PC-3 (cell line): ENCODE data around the gene YJEFN3. TPM values are rescaled to one million over a fixed set of nuclear protein-coding genes. Genes with fewer than 3 reads are reported as not detected.

Source experiments
- ATAC-seq: fragments of 200-7000 bp; cut with Tn5 transposase; 2 replicates; pipeline ENCODE4 v1.9.1; 2020; ENCODE audit warnings: mild to moderate bottlenecking, moderate library complexity
- BruUV-seq: library from RNA; stranded (reverse); fragments of 400-500 nt; replicated peaks from 2 replicates; lab custom pipeline; 2021; lab: Mats Ljungman, UMichigan
- CTCF ChIA-PET: fragments of 300-600 bp; sonication (Branson Sonifier 250); formaldehyde crosslinking; loops from one replicate; lab custom pipeline; 2022; ENCODE audit warnings: antibody characterized with exemption; lab: Charles Lee
- POLR2A ChIA-PET: fragments of 300-600 bp; sonication (Branson Sonifier 250); formaldehyde crosslinking; loops from one replicate; lab custom pipeline; 2022; ENCODE audit warnings: antibody characterized with exemption; ENCODE audit not compliant: unreplicated experiment; lab: Charles Lee
- DNase-seq: peaks from one replicate; pipeline ENCODE4 v3.0.0-alpha.2; 2015
- H2AFZ ChIP-seq: fragments of 300-600 bp; sonication (generic); 2 replicates; pipeline ENCODE4 v1.6.0; 2016; ENCODE audit warnings: antibody characterized with exemption, low read length
- H3F3A ChIP-seq: fragments of 300-600 bp; sonication (generic); one replicate; pipeline ENCODE4 v1.6.0; 2017; ENCODE audit warnings: antibody characterized with exemption, low read length, control low read depth, mild to moderate bottlenecking; ENCODE audit not compliant: unreplicated experiment
- H3K27ac ChIP-seq: fragments of 300-600 bp; sonication (generic); 2 replicates; pipeline ENCODE4 v1.5.1; 2016; ENCODE audit warnings: mild to moderate bottlenecking, low read length
- H3K27me3 ChIP-seq: fragments of 300-600 bp; sonication (generic); 2 replicates; pipeline ENCODE4 v1.6.1; 2016; ENCODE audit warnings: low read length, mixed read lengths
- H3K36me3 ChIP-seq: fragments of 300-600 bp; sonication (generic); 2 replicates; pipeline ENCODE4 v1.6.1; 2016; ENCODE audit warnings: low read depth, mixed run types, low read length, mixed read lengths
- H3K4me1 ChIP-seq: fragments of 300-600 bp; sonication (generic); 2 replicates; pipeline ENCODE4 v1.5.1; 2016; ENCODE audit warnings: low read length; ENCODE audit not compliant: insufficient read depth
- H3K4me2 ChIP-seq: fragments of 300-600 bp; sonication (generic); 2 replicates; pipeline ENCODE4 v1.6.0; 2016; ENCODE audit warnings: low read length
- H3K4me3 ChIP-seq: fragments of 300-600 bp; sonication (generic); 2 replicates; pipeline ENCODE4 v1.5.1; 2016; ENCODE audit warnings: mild to moderate bottlenecking, low read length, mixed read lengths
- H3K79me2 ChIP-seq: fragments of 300-600 bp; sonication (generic); 2 replicates; pipeline ENCODE4 v1.6.1; 2017; ENCODE audit warnings: low read length, mixed read lengths
- H3K9ac ChIP-seq: fragments of 300-600 bp; sonication (generic); 2 replicates; pipeline ENCODE4 v1.6.0; 2016; ENCODE audit warnings: mild to moderate bottlenecking, low read length
- H3K9me2 ChIP-seq: fragments of 300-600 bp; sonication (generic); replicated peaks from 2 replicates; pipeline ENCODE4 v1.6.1; 2016; ENCODE audit warnings: mixed run types, low read length, mixed read lengths
- H3K9me3 ChIP-seq: fragments of 300-600 bp; sonication (generic); 2 replicates; pipeline ENCODE4 v1.6.1; 2016; ENCODE audit warnings: low read length, mixed read lengths
- H4K20me1 ChIP-seq: fragments of 300-600 bp; sonication (generic); 2 replicates; pipeline ENCODE4 v1.6.1; 2016; ENCODE audit warnings: low read length, mixed read lengths
- EZH2 ChIP-seq: fragments of 300-600 bp; sonication (generic); IDR thresholded peaks from one replicate; pipeline ENCODE4 v1.6.1; 2017; ENCODE audit warnings: antibody characterized with exemption, mild to moderate bottlenecking, low read length; ENCODE audit not compliant: unreplicated experiment
- EZH2phosphoT487 ChIP-seq: fragments of 300-600 bp; sonication (generic); IDR thresholded peaks from 2 replicates; pipeline ENCODE4 v1.6.1; 2018; ENCODE audit warnings: mild to moderate bottlenecking, antibody characterized with exemption, low read length, borderline replicate concordance
- intact Hi-C: fragments of 100-400 bp; cut with micrococcal nuclease; formaldehyde crosslinking; loops from 2 replicates; pipeline ENCODE4 v1.9.0; 2023
- total RNA-seq: library from RNA; depleted of rRNA; stranded (reverse); fragments of >200 nt; gene quantifications from 2 replicates; pipeline ENCODE4 v1.2.3, GENCODE V29; 2014
- TF ChIP-seq, protein P1 (sequence below): fragments of 300-600 bp; sonication (generic); conservative IDR thresholded peaks from 2 replicates; pipeline ENCODE4 v1.5.1; 2017; ENCODE audit warnings: antibody characterized with exemption, low read depth, mild to moderate bottlenecking, low read length

The YJEFN3 gene
- total RNA-seq, 1 experiment from 2014 or later, result 8.1 TPM

DNA sequence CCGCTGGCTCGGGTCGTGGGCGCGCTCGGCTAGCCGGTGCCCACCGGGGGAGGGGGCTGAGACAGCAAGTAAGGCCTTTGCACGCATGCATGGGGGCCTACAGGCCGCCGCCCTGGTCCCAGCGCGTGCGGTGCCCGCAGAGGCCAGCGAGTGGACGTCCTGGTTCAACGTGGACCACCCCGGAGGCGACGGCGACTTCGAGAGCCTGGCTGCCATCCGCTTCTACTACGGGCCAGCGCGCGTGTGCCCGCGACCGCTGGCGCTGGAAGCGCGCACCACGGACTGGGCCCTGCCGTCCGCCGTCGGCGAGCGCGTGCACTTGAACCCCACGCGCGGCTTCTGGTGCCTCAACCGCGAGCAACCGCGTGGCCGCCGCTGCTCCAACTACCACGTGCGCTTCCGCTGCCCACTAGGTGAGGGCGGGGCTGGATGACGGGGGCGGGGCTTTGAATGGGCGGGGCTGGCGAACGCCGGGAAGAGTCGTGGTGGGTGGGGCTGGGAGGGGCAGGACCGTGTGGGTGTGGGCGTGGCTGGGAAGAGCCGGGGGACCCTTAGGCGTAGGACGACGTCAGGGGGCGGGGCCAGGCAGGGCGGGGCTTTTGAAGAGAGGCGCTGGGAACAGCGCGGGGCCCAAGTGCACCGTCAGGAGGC is 11.5 kb downstream of the YJEFN3 start:
- no peaks in the 10 kb centered on the region for H3K9me3 ChIP-seq
- peak overlapping the region; percentile 68; the same call in 1 of the 2 replicates for H3K4me3 ChIP-seq
- no peaks in the 10 kb centered on the region for H4K20me1 ChIP-seq
- DNase-seq (peak; percentile 50), ATAC-seq (peak; percentile 11)
- peak overlapping the region; percentile 86 for H3K4me2 ChIP-seq
- H3K4me1 ChIP-seq, result peaks cover 9% of the 10 kb centered on the region; the same call in 1 of the 2 replicates
- POLR2A ChIA-PET, result no interaction called here
- H3K9me2 ChIP-seq, result no peaks in the 10 kb centered on the region
- no peaks in the 10 kb centered on the region for H3K27me3 ChIP-seq
- BruUV-seq, result no TSS peak
- TF ChIP-seq EZH2phosphoT487 (no peak), EZH2 (no peak)
- TF ChIP-seq, protein P1, sequence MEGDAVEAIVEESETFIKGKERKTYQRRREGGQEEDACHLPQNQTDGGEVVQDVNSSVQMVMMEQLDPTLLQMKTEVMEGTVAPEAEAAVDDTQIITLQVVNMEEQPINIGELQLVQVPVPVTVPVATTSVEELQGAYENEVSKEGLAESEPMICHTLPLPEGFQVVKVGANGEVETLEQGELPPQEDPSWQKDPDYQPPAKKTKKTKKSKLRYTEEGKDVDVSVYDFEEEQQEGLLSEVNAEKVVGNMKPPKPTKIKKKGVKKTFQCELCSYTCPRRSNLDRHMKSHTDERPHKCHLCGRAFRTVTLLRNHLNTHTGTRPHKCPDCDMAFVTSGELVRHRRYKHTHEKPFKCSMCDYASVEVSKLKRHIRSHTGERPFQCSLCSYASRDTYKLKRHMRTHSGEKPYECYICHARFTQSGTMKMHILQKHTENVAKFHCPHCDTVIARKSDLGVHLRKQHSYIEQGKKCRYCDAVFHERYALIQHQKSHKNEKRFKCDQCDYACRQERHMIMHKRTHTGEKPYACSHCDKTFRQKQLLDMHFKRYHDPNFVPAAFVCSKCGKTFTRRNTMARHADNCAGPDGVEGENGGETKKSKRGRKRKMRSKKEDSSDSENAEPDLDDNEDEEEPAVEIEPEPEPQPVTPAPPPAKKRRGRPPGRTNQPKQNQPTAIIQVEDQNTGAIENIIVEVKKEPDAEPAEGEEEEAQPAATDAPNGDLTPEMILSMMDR, result no peak
- no peaks in the 10 kb centered on the region for H3K79me2 ChIP-seq
- peak overlapping the region; percentile 90 for H2AFZ ChIP-seq
- peak overlapping the region; percentile 41; the same call in 1 of the 2 replicates for H3K9ac ChIP-seq
- intact Hi-C loops, result no loop called here
- no peak overlapping the region for H3K27ac ChIP-seq
- no peaks in the 10 kb centered on the region for H3K36me3 ChIP-seq
- CTCF ChIA-PET, result no interaction called here
- H3F3A ChIP-seq, result no peaks in the 10 kb centered on the region

DNA sequence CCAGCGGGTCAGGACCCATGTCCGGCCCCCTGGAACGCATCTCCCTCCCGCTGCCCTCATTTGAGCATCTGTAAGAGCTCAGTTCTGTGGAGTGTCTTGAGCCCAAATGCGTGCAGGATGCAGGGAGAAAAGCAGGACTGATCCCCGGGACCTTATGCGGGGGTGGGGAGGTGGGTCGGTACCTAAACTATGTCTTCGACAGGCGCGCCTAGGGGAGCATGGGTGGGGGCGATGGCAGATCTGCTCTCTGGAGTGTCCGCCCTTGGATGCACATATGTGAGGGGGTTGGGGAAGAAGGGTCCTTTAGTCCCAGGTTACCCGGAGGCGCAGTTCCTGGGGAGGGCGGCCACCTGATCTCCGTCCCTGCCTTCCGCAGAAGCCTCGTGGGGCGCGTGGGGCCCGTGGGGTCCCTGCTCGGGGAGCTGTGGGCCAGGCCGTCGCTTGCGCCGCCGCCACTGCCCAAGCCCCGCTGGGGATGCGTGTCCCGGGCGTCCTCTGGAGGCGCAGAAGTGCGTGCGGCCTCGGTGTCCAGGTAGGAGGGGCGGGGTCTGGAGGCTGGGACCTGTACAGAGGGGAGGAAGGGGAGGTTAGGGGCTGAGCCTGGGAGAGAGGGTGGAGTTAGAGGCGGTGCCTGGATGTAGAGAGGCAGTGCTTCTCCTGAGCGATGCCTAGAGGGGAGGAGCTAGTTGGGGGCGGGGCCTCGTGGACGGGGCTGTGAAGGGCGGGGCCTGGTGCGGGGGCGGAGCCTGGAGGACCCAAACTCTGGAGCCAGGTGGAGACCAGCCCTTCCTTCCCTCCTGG is 12.2 kb downstream of the YJEFN3 start:
- H3K4me3 ChIP-seq, result peak overlapping the region; percentile 68
- no peaks in the 10 kb centered on the region for H3K36me3 ChIP-seq
- H3K79me2 ChIP-seq, result no peaks in the 10 kb centered on the region
- H3K4me1 ChIP-seq, result peaks cover 9% of the 10 kb centered on the region; the same call in 1 of the 2 replicates
- H2AFZ ChIP-seq, result peak overlapping the region; percentile 90
- no TSS peak for BruUV-seq
- TF ChIP-seq, protein P1, result peak; percentile 34; the same call in 1 of the 2 replicates
- TF ChIP-seq EZH2, result no peak
- ChIA-PET POLR2A (interaction anchor here (0.6 kb wide), 2 partner anchors 12 to 62 kb away, joined by 3 to 4 read pairs; no protein-coding TSS in a partner anchor), CTCF (interaction anchor here (0.6 to 1.0 kb wide), 2 partner anchors 12 to 36 kb away, joined by 3 to 4 read pairs; no protein-coding TSS in a partner anchor)
- ATAC-seq (peak; percentile 94), DNase-seq (peak; percentile 93)
- intact Hi-C loops, result no loop called here
- H3K4me2 ChIP-seq, result peak overlapping the region; percentile 86
- no peaks in the 10 kb centered on the region for H4K20me1 ChIP-seq
- peak overlapping the region; percentile 41 for H3K9ac ChIP-seq
- H3K9me2 ChIP-seq, result no peaks in the 10 kb centered on the region
- H3F3A ChIP-seq, result no peaks in the 10 kb centered on the region
- no peaks in the 10 kb centered on the region for H3K9me3 ChIP-seq
- H3K27ac ChIP-seq, result no peak overlapping the region
- H3K27me3 ChIP-seq, result no peaks in the 10 kb centered on the region
